Osteoblast (primary cell): ENCODE data around the gene COL23A1. TPM values are rescaled to one million over a fixed set of nuclear protein-coding genes. Genes with fewer than 3 reads are reported as not detected.

Experiments
- DNase-seq: peaks from one replicate; pipeline ENCODE4 v3.0.0; 2011; ENCODE audit warnings: low spot score, mixed read lengths; ENCODE audit not compliant: insufficient read length; ENCODE audit errors: missing footprints
- H2AFZ ChIP-seq: 2 replicates; pipeline ENCODE4 v1.6.0; 2011; ENCODE audit warnings: mild to moderate bottlenecking, low read length
- H3K27ac ChIP-seq: 2 replicates; pipeline ENCODE4 v1.5.1; 2011; ENCODE audit warnings: mild to moderate bottlenecking, low read depth, low read length, moderate library complexity
- H3K27me3 ChIP-seq: 2 replicates; pipeline ENCODE4 v1.6.0; 2012; ENCODE audit warnings: mild to moderate bottlenecking, control low read depth, inconsistent platforms, low read length, moderate library complexity; ENCODE audit not compliant: insufficient read depth
- H3K36me3 ChIP-seq: 2 replicates; pipeline ENCODE4 v1.5.1; 2011; ENCODE audit warnings: mild to moderate bottlenecking, low read length, control low read depth, moderate library complexity; ENCODE audit not compliant: insufficient read depth
- H3K4me1 ChIP-seq: 2 replicates; pipeline ENCODE4 v1.5.1; 2011; ENCODE audit warnings: mild to moderate bottlenecking, low read length, control low read depth, moderate library complexity; ENCODE audit not compliant: insufficient read depth
- H3K4me2 ChIP-seq: 2 replicates; pipeline ENCODE4 v1.6.0; 2011; ENCODE audit warnings: mild to moderate bottlenecking, low read length; ENCODE audit not compliant: insufficient read depth
- H3K4me3 ChIP-seq: fragments of 200-600 bp; sonication (generic); 3 replicates; pipeline ENCODE4 v1.5.1; 2012; ENCODE audit warnings: mild to moderate bottlenecking, low read length, inconsistent platforms; ENCODE audit not compliant: insufficient read depth
- H3K79me2 ChIP-seq: 2 replicates; pipeline ENCODE4 v1.6.0; 2012; ENCODE audit warnings: mild to moderate bottlenecking, low read length, control low read depth, inconsistent platforms; ENCODE audit not compliant: insufficient read depth
- H3K9me3 ChIP-seq: 2 replicates; pipeline ENCODE4 v1.5.1; 2011; ENCODE audit warnings: low read depth, low read length, control low read depth
- H4K20me1 ChIP-seq: 2 replicates; pipeline ENCODE4 v1.6.0; 2012; ENCODE audit warnings: mild to moderate bottlenecking, low read length, control low read depth; ENCODE audit not compliant: insufficient read depth
- total RNA-seq: library from RNA; depleted of rRNA; stranded (reverse); fragments of >200 nt; gene quantifications from 2 replicates; pipeline ENCODE4 v1.2.3, GENCODE V29; 2012
- TF ChIP-seq, protein P1 (sequence below): IDR thresholded peaks from 2 replicates; pipeline ENCODE4 v1.5.1; 2011; ENCODE audit warnings: mild to moderate bottlenecking, low read depth, low read length, moderate library complexity; ENCODE audit errors: extremely low read depth

The COL23A1 gene
- total RNA-seq, 1 donor, result under 0.01 TPM

GRCh38 chr5:178546675-178547033, 43.5 kb downstream of the COL23A1 start:
- no peak for DNase-seq
- H3K79me2 ChIP-seq, result no peaks in the 10 kb centered on the region
- H3K4me3 ChIP-seq, result no peak overlapping the region
- H3K9me3 ChIP-seq, result no peaks in the 10 kb centered on the region
- H3K36me3 ChIP-seq, result no peaks in the 10 kb centered on the region
- H3K27me3 ChIP-seq, result no peaks in the 10 kb centered on the region
- no peak overlapping the region for H3K27ac ChIP-seq
- no peak overlapping the region for H3K4me2 ChIP-seq
- TF ChIP-seq, protein P1, sequence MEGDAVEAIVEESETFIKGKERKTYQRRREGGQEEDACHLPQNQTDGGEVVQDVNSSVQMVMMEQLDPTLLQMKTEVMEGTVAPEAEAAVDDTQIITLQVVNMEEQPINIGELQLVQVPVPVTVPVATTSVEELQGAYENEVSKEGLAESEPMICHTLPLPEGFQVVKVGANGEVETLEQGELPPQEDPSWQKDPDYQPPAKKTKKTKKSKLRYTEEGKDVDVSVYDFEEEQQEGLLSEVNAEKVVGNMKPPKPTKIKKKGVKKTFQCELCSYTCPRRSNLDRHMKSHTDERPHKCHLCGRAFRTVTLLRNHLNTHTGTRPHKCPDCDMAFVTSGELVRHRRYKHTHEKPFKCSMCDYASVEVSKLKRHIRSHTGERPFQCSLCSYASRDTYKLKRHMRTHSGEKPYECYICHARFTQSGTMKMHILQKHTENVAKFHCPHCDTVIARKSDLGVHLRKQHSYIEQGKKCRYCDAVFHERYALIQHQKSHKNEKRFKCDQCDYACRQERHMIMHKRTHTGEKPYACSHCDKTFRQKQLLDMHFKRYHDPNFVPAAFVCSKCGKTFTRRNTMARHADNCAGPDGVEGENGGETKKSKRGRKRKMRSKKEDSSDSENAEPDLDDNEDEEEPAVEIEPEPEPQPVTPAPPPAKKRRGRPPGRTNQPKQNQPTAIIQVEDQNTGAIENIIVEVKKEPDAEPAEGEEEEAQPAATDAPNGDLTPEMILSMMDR, result no peak
- no peak overlapping the region for H2AFZ ChIP-seq
- no peaks in the 10 kb centered on the region for H4K20me1 ChIP-seq
- H3K4me1 ChIP-seq, result no peaks in the 10 kb centered on the region

DNA sequence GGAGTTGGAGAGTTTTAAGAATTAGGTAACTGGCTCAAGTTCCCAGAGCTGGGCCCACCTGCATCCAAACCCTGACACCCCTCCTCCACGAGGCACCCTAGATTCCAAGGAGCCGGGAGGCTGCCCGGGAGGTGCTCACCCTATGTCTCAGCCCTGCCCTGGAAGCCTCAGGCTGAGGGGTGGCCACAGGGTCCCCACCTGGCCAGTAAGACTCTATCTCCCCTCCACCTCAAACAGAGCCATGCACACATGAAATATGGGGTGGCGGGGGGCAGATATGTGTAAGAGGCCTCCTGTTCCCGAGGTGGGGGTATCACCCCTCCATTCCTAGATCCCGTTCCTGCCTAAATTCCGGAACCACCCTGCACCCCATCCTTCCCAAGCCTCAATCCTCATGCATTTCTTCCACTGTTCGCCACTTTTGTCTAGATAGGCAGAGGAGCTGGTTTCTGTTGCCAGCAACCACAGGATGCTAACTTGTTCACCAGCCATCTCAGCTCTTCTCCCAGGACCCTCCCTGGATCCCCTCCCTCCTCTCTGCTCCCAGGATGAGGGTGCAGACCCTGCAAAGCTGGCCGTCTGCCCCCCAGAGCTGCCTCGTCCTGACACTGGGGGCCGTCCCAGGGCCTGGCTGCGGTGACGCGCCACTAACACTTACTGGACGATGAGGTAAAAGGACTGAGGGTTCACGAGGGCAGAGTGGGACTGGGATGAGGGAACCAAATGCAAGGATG, 44.1 kb downstream of the COL23A1 start:
- no peak overlapping the region for H3K4me3 ChIP-seq
- H3K36me3 ChIP-seq, result no peaks in the 10 kb centered on the region
- no peak overlapping the region for H3K27ac ChIP-seq
- H3K4me1 ChIP-seq, result no peaks in the 10 kb centered on the region
- TF ChIP-seq, protein P1, result no peak
- H3K79me2 ChIP-seq, result no peaks in the 10 kb centered on the region
- H3K27me3 ChIP-seq, result no peaks in the 10 kb centered on the region
- no peaks in the 10 kb centered on the region for H4K20me1 ChIP-seq
- no peak for DNase-seq
- H2AFZ ChIP-seq, result no peak overlapping the region
- H3K9me3 ChIP-seq, result no peaks in the 10 kb centered on the region
- H3K4me2 ChIP-seq, result no peak overlapping the region

GRCh38 chr5:178545176-178545575, 45.0 kb downstream of the COL23A1 start:
- Histone ChIP-seq H3K79me2 (no peaks in the 10 kb centered on the region), H3K4me1 (no peaks in the 10 kb centered on the region), H2AFZ (no peak overlapping the region), H3K27ac (no peak overlapping the region), H3K4me2 (no peak overlapping the region), H3K9me3 (no peaks in the 10 kb centered on the region), H4K20me1 (no peaks in the 10 kb centered on the region), H3K36me3 (no peaks in the 10 kb centered on the region), H3K4me3 (no peak overlapping the region), H3K27me3 (no peaks in the 10 kb centered on the region)
- no peak for DNase-seq
- TF ChIP-seq, protein P1, result no peak

DNA sequence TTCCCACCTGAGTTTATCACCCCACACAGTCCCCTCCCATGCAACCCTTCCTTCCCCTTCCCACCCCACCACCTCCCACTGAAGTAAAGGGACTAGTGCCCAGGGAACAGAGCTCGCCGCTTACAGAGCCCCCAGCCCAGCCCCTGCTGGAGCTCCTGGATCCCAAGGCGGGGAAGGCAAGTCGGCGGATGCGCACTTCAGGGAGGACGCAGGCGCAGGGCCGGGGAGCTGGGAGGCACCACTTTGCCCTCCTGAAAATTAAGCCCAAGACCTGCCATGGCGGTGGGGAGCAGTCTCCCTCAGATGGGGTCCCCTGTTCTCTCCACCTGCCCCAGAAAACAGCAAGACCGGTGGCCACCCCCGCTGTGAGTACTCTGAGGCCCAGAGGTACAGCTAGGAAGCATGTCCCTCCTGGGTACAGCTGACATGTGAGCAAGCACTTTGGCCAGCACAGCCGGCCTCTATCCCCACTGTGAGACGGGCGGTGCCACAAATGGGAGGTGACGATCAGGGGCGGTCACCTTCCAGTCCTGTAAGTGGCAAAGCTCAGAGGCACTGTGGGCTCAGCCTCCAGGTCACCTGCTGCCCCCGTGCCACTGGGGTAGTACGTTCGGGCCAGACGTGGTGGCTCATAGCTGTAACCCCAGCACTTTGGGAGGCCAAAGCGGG, 45.9 kb downstream of the COL23A1 start:
- Histone ChIP-seq H3K4me2 (no peak overlapping the region), H3K27ac (no peak overlapping the region), H3K9me3 (no peaks in the 10 kb centered on the region), H3K27me3 (no peaks in the 10 kb centered on the region), H2AFZ (no peak overlapping the region), H3K4me1 (no peaks in the 10 kb centered on the region), H3K79me2 (no peaks in the 10 kb centered on the region), H3K4me3 (no peak overlapping the region), H3K36me3 (no peaks in the 10 kb centered on the region), H4K20me1 (no peaks in the 10 kb centered on the region)
- DNase-seq, result no peak
- TF ChIP-seq, protein P1, result no peak
